Osteocyte (in vitro differentiated cells): ENCODE data around the gene TPRG1. TPM values are rescaled to one million over a fixed set of nuclear protein-coding genes. Genes with fewer than 3 reads are reported as not detected.

ENCODE experiments used
- DNase-seq: peaks from one replicate; pipeline ENCODE4 v3.0.0; 2021; ENCODE audit warnings: mixed read lengths; ENCODE audit not compliant: unreplicated experiment; ENCODE audit errors: extremely low spot score
- H3K27ac Mint-ChIP-seq: one replicate; pipeline ENCODE4 v1.8.0; 2021; ENCODE audit warnings: mild to moderate bottlenecking, mixed read lengths; ENCODE audit not compliant: unreplicated experiment
- H3K27me3 Mint-ChIP-seq: one replicate; pipeline ENCODE4 v1.8.0; 2021; ENCODE audit warnings: mixed read lengths; ENCODE audit not compliant: unreplicated experiment
- H3K36me3 Mint-ChIP-seq: one replicate; pipeline ENCODE4 v1.8.0; 2021; ENCODE audit warnings: mixed read lengths; ENCODE audit not compliant: unreplicated experiment
- H3K4me1 Mint-ChIP-seq: one replicate; pipeline ENCODE4 v1.8.0; 2021; ENCODE audit warnings: mixed read lengths; ENCODE audit not compliant: unreplicated experiment
- H3K4me3 Mint-ChIP-seq: one replicate; pipeline ENCODE4 v1.8.0; 2021; ENCODE audit warnings: mild to moderate bottlenecking, moderate library complexity, mixed read lengths; ENCODE audit not compliant: unreplicated experiment
- H3K9me3 Mint-ChIP-seq: one replicate; pipeline ENCODE4 v1.8.0; 2021; ENCODE audit warnings: mixed read lengths; ENCODE audit not compliant: unreplicated experiment
- total RNA-seq: library from RNA; stranded (reverse); gene quantifications from 2 replicates; pipeline ENCODE4 v1.2.1, GENCODE V29; 2021
- TF ChIP-seq, protein P1 (sequence below): fragments of 200-600 bp; sonication (generic); IDR thresholded peaks from 2 replicates; pipeline ENCODE4 v1.5.0; 2021; ENCODE audit warnings: antibody characterized with exemption, mild to moderate bottlenecking, moderate library complexity

The TPRG1 gene
- total RNA-seq, 1 donor from 2014 or later: 0.46 TPM

DNA sequence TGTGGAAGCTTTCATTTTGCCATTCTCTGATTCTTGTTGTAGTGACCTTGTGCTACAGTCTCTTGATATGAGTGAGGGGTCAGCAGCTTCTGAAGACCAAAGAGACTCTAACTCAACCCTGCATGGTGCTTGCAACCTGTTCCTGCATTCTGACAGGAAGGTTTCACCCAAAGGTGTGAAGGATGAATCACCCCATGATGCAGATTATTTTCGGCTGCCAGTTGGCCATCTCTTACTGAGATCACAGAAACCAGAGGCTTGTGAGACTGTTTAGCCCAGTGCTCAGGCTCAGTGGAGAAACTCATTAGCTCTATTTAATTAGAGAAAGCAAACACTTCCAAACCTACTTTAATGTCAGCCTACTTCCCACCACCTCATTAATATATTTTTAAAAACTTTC lies 29.2 kb upstream of the TPRG1 start:
- no peaks in the 10 kb centered on the region for H3K27me3 Mint-ChIP-seq
- DNase-seq: no peak
- H3K27ac Mint-ChIP-seq: no peak overlapping the region
- no peaks in the 10 kb centered on the region for H3K9me3 Mint-ChIP-seq
- TF ChIP-seq, protein P1, sequence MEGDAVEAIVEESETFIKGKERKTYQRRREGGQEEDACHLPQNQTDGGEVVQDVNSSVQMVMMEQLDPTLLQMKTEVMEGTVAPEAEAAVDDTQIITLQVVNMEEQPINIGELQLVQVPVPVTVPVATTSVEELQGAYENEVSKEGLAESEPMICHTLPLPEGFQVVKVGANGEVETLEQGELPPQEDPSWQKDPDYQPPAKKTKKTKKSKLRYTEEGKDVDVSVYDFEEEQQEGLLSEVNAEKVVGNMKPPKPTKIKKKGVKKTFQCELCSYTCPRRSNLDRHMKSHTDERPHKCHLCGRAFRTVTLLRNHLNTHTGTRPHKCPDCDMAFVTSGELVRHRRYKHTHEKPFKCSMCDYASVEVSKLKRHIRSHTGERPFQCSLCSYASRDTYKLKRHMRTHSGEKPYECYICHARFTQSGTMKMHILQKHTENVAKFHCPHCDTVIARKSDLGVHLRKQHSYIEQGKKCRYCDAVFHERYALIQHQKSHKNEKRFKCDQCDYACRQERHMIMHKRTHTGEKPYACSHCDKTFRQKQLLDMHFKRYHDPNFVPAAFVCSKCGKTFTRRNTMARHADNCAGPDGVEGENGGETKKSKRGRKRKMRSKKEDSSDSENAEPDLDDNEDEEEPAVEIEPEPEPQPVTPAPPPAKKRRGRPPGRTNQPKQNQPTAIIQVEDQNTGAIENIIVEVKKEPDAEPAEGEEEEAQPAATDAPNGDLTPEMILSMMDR: no peak
- peaks cover 12% of the 10 kb centered on the region for H3K4me1 Mint-ChIP-seq
- no peaks in the 10 kb centered on the region for H3K36me3 Mint-ChIP-seq
- no peak overlapping the region for H3K4me3 Mint-ChIP-seq

DNA sequence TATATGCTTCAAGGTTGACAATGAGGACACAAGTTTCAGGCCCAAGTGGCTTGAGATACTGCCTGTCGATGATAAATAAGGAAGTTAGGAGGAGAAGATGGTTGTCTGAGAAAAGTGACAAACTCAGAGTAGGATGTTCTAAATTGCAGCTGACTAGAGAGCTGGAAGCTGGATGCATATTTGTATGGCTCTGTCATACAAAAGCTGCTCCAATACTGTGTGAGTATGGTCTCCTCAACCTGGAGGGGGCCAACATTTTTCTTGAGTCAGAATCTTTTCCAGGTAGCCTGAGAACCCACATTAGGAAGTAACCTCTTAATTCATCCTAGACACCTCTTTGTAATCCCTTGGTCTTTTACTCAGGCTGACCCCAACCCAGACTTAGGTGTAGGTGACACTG lies 28.4 kb upstream of the TPRG1 start:
- Mint-ChIP-seq H3K4me3 (no peak overlapping the region), H3K9me3 (no peaks in the 10 kb centered on the region), H3K36me3 (no peaks in the 10 kb centered on the region), H3K4me1 (peaks cover 8% of the 10 kb centered on the region), H3K27me3 (no peaks in the 10 kb centered on the region), H3K27ac (no peak overlapping the region)
- TF ChIP-seq, protein P1: no peak
- DNase-seq: no peak

DNA sequence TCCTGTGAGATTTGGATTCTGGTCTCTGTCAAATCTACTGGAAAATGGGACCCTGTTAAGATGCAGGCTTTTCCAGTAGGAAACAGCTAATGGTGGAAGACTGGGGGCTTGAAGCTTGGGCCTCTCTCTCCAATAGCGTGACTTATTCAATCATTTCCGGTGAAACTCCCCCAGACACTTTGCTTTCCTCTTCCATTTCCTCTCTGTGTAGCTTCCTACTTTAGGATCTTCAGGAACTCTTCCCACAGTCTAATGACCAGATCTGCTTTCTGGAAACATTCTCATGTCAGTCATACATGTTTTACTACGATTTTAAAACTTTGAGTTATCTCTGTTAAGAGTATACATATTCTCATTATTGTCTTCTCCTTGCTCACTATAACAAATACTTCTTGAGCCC lies 28.0 kb upstream of the TPRG1 start:
- no peak overlapping the region for H3K27ac Mint-ChIP-seq
- DNase-seq: no peak
- H3K4me1 Mint-ChIP-seq: peaks cover 6% of the 10 kb centered on the region
- H3K27me3 Mint-ChIP-seq: no peaks in the 10 kb centered on the region
- no peaks in the 10 kb centered on the region for H3K9me3 Mint-ChIP-seq
- no peak overlapping the region for H3K4me3 Mint-ChIP-seq
- TF ChIP-seq, protein P1: no peak
- no peaks in the 10 kb centered on the region for H3K36me3 Mint-ChIP-seq

- no peak for DNase-seq
- Mint-ChIP-seq H3K27me3 (no peaks in the 10 kb centered on the region), H3K27ac (no peak overlapping the region)
Observed at GRCh38 chr3:189144645-189145044, 27.1 kb upstream of the TPRG1 start.

DNA sequence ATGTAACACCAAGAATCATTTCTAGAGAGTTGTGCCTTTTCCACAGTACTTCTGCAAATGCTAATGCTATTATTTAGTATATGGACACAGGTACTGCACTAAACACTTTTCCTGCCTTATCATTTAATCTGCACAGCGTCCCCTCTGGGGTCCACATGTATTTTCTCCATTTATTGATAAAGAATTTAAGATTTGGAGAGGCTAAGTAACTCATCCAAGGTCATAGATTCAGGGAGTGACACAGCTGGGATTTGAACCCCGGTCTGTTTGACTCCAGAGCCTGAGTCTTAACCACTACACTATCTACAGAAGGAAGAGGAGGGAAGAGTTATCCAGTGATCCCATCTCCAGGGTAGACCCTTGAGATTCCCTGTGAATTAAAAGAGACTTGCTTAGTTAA lies 24.9 kb upstream of the TPRG1 start:
- Mint-ChIP-seq H3K4me1 (peaks cover 6% of the 10 kb centered on the region), H3K4me3 (no peak overlapping the region), H3K27ac (no peak overlapping the region), H3K27me3 (no peaks in the 10 kb centered on the region), H3K36me3 (no peaks in the 10 kb centered on the region), H3K9me3 (no peaks in the 10 kb centered on the region)
- TF ChIP-seq, protein P1: no peak
- no peak for DNase-seq

More at GRCh38 chr3:189144645-189145044, 27.1 kb upstream of the TPRG1 start:
- no peaks in the 10 kb centered on the region for H3K9me3 Mint-ChIP-seq
- peaks cover 6% of the 10 kb centered on the region for H3K4me1 Mint-ChIP-seq
- no peaks in the 10 kb centered on the region for H3K36me3 Mint-ChIP-seq
- TF ChIP-seq, protein P1: peak; percentile 13
- no peak overlapping the region for H3K4me3 Mint-ChIP-seq
